T47D (cell line): ENCODE results near the gene LPGAT1.

Experiments used
- DNase-seq, 2 experiments: peaks; one replicate each; pipeline versions ENCODE4 v3.0.0 to v3.0.0-alpha.2; 2011 to 2012; ENCODE audit warnings: low read depth in 1 of 2, low spot score in 1 of 2
- JUND ChIP-seq: IDR thresholded peaks from 2 replicates; pipeline ENCODE4 v1.6.1; 2012; ENCODE audit warnings: low read depth
- in situ Hi-C: cut with HindIII; loops from 2 replicates; pipeline ENCODE4 v1.10.0; 2016; ENCODE audit warnings: low sequenced_read_pairs, low pct_unique_long_range_greater_than_20kb

The LPGAT1 gene

GRCh38 chr1:211814313-211814712 is 16.2 kb downstream of the LPGAT1 start:
- no peak for TF ChIP-seq JUND
- in situ Hi-C loops: no loop called here
- no peak for DNase-seq

- in situ Hi-C loops: no loop called here
Observed at GRCh38 chr1:211813590-211813989, 17.0 kb downstream of the LPGAT1 start.

GRCh38 chr1:211812584-211812983 is 18.0 kb downstream of the LPGAT1 start:
- no peak for TF ChIP-seq JUND
- in situ Hi-C loops: no loop called here
- DNase-seq: no peak

More at GRCh38 chr1:211813590-211813989, 17.0 kb downstream of the LPGAT1 start:
- no peak for TF ChIP-seq JUND
- no peak for DNase-seq

GRCh38 chr1:211811848-211812247 is 18.7 kb downstream of the LPGAT1 start:
- TF ChIP-seq JUND: no peak
- no peak for DNase-seq
- in situ Hi-C loops: no loop called here

- DNase-seq: no peak
- TF ChIP-seq JUND: no peak
- in situ Hi-C loops: no loop called here
Observed at GRCh38 chr1:211811126-211811525, 19.4 kb downstream of the LPGAT1 start.

- no peak for TF ChIP-seq JUND
- in situ Hi-C loops: no loop called here
- DNase-seq: no peak
Observed at GRCh38 chr1:211808475-211808874, 22.1 kb downstream of the LPGAT1 start.

GRCh38 chr1:211804915-211805314 is 25.6 kb downstream of the LPGAT1 start:
- no peak for TF ChIP-seq JUND
- in situ Hi-C loops: no loop called here
- no peak for DNase-seq

- no peak for TF ChIP-seq JUND
- no peak for DNase-seq
- in situ Hi-C loops: no loop called here
Observed at GRCh38 chr1:211800925-211801607, 29.5 kb downstream of the LPGAT1 start.

- TF ChIP-seq JUND: no peak
- no peak for DNase-seq
- in situ Hi-C loops: no loop called here
Observed at GRCh38 chr1:211797994-211798393, 32.6 kb downstream of the LPGAT1 start.

GRCh38 chr1:211791979-211792378 is 38.6 kb downstream of the LPGAT1 start:
- in situ Hi-C loops: no loop called here
- no peak for TF ChIP-seq JUND

GRCh38 chr1:211789641-211790464 is 40.7 kb downstream of the LPGAT1 start:
- no peak for DNase-seq
- in situ Hi-C loops: no loop called here
- TF ChIP-seq JUND: no peak

More at GRCh38 chr1:211791979-211792378, 38.6 kb downstream of the LPGAT1 start:
- no peak for DNase-seq

GRCh38 chr1:211788626-211789025 is 41.9 kb downstream of the LPGAT1 start:
- in situ Hi-C loops: no loop called here
- DNase-seq: no peak
- TF ChIP-seq JUND: no peak

GRCh38 chr1:211783897-211784296 is 46.7 kb downstream of the LPGAT1 start:
- in situ Hi-C loops: no loop called here
- no peak for TF ChIP-seq JUND
- DNase-seq: no peak
